Kidney (tissue), 14 donors: ENCODE data around the gene HKDC1. TPM values are rescaled to one million over a fixed set of nuclear protein-coding genes. Genes with fewer than 3 reads are reported as not detected.

Source experiments
- DNase-seq, 5 donors: peaks; one replicate each; pipeline ENCODE4 v3.0.0-alpha.2; 2013 to 2020
- FAIRE-seq: peaks from 2 replicates; lab custom pipeline; 2012; peaks lifted over from hg19 to GRCh38; lab: Jason Lieb, UNC
- H3K27ac ChIP-seq, 2 donors: one replicate each; pipeline ENCODE4 v1.7.0; 2013; ENCODE audit warnings: low read depth in 2 of 2, low read length in 2 of 2, inconsistent platforms in 1 of 2
- H3K27me3 ChIP-seq: one replicate; pipeline ENCODE4 v1.7.1; 2013; ENCODE audit warnings: low read length, inconsistent platforms; ENCODE audit not compliant: control insufficient read depth, insufficient read depth
- H3K36me3 ChIP-seq, 3 donors: one replicate each; pipeline versions ENCODE4 v1.7.0 to v1.7.1; 2013; ENCODE audit warnings: low read length in 3 of 3, control low read depth in 1 of 3, inconsistent platforms in 1 of 3; ENCODE audit not compliant: insufficient read depth in 3 of 3, control insufficient read depth in 2 of 3
- H3K4me1 ChIP-seq, 3 donors: one replicate each; pipeline versions ENCODE4 v1.7.0 to v1.7.1; 2013; ENCODE audit warnings: low read length in 3 of 3, inconsistent platforms in 1 of 3, low read depth in 1 of 3; ENCODE audit not compliant: control insufficient read depth in 2 of 3, insufficient read depth in 2 of 3
- H3K4me3 ChIP-seq, 3 donors: one replicate each; pipeline versions ENCODE4 v1.7.0 to v1.8.1; 2013; ENCODE audit warnings: low read length in 3 of 3, control low read depth in 1 of 3, inconsistent platforms in 1 of 3
- H3K9ac ChIP-seq, 3 donors: one replicate each; pipeline versions ENCODE4 v1.7.0 to v1.7.1; 2013; ENCODE audit warnings: low read length in 3 of 3, control low read depth in 1 of 3, inconsistent platforms in 1 of 3
- H3K9me3 ChIP-seq, 3 donors: one replicate each; pipeline versions ENCODE4 v1.7.0 to v1.7.1; 2013; ENCODE audit warnings: low read length in 3 of 3, control low read depth in 1 of 3, inconsistent platforms in 1 of 3; ENCODE audit not compliant: control insufficient read depth in 2 of 3, insufficient read depth in 1 of 3
- CTCF ChIP-seq: IDR thresholded peaks from 3 replicates; pipeline ENCODE4 v1.5.1; 2012; ENCODE audit warnings: mild to moderate bottlenecking, moderate library complexity, borderline replicate concordance; ENCODE audit not compliant: insufficient read depth; ENCODE audit errors: extremely low read depth
- intact Hi-C: fragments of 100-400 bp; cut with DNase I; formaldehyde crosslinking; loops from one replicate; pipeline ENCODE4 v1.11.1; 2022
- polyA plus RNA-seq: library from polyadenylated mRNA; stranded (reverse); fragments of 350-450 nt; fragmentation: Illumina TruSeq; extraction: RNeasy Lipid Tissue Mini Kit (QIAGEN cat#74804); gene quantifications from one replicate; pipeline ENCODE4 v1.2.3, GENCODE V29; 2014; ENCODE audit warnings: low read depth, low replicate concordance; ENCODE audit not compliant: insufficient read depth
- total RNA-seq: library from RNA; stranded (reverse); fragmentation: NEBNext Ultra II Directional; extraction: Animal tissue kit (Norgen Biotek cat#: 25700); gene quantifications from one replicate; pipeline ENCODE4 v1.2.1, GENCODE V29; 2021
- donor health status: control.
- donor health status: control.
- donor health status: control.
- donor health status: control.
- donor health status: control.
- donor health status: DM: yes; HTN: yes; CAD: no.
- donor health status: Normal renal cell carcinoma (clear cell type).

The HKDC1 gene
- total and polyA plus RNA-seq, 2 donors from 2014 or later: 8.3 to 27.4 TPM

GRCh38 chr10:69316313-69317059, 96.4 kb downstream of the HKDC1 start:
- no peak for FAIRE-seq
- H3K27ac ChIP-seq: no peak overlapping the region

More at GRCh38 chr10:69316313-69317059, 96.4 kb downstream of the HKDC1 start:
- intact Hi-C loops: no loop called here
- TF ChIP-seq CTCF: no peak
- H3K9ac ChIP-seq: no peak overlapping the region
- no peaks in the 10 kb centered on the region for H3K27me3 ChIP-seq
- H3K9me3 ChIP-seq: no peaks in the 10 kb centered on the region
- no peak overlapping the region for H3K4me3 ChIP-seq
- no peak for DNase-seq
- H3K36me3 ChIP-seq: no peaks in the 10 kb centered on the region
- H3K4me1 ChIP-seq: peaks cover 2 to 18% (median 16%) of the 10 kb centered on the region in 3 donors

Other genes starting within 250 kb of the HKDC1 start
- 26.7 TPM for gene KIFBP, start 231.5 kb upstream of the HKDC1 start, total RNA-seq
- 25.6 TPM for gene KIFBP, start 231.5 kb upstream of the HKDC1 start, polyA plus RNA-seq
- gene SRGN, start 132.2 kb upstream of the HKDC1 start, total RNA-seq: 130 TPM
- 65.7 TPM for gene SRGN, start 132.2 kb upstream of the HKDC1 start, polyA plus RNA-seq
- 52.5 TPM for gene VPS26A, start 96.2 kb upstream of the HKDC1 start, total RNA-seq
- gene VPS26A, start 96.2 kb upstream of the HKDC1 start, polyA plus RNA-seq: 38.9 TPM
- gene SUPV3L1, start 40.1 kb upstream of the HKDC1 start, total RNA-seq: 25.1 TPM
- 48.3 TPM for gene SUPV3L1, start 40.1 kb upstream of the HKDC1 start, polyA plus RNA-seq
- gene HK1, start 58.2 kb downstream of the HKDC1 start, total RNA-seq: 84.9 TPM
- gene HK1, start 58.2 kb downstream of the HKDC1 start, polyA plus RNA-seq: 35.9 TPM
- gene TACR2, start 196.6 kb downstream of the HKDC1 start, total RNA-seq: 0.38 TPM
- gene TACR2, start 196.6 kb downstream of the HKDC1 start, polyA plus RNA-seq: 0.37 TPM
- gene TSPAN15, start 231.1 kb downstream of the HKDC1 start, total RNA-seq: 65.4 TPM
- 28.2 TPM for gene TSPAN15, start 231.1 kb downstream of the HKDC1 start, polyA plus RNA-seq